A673 (cell line): Measurements from ENCODE around the gene ADAMTS14.

Experiments
- EZH2 ChIP-seq: fragments of 200-600 bp; sonication (generic); IDR thresholded peaks from 2 replicates; pipeline ENCODE4 v1.6.1; 2017; ENCODE audit warnings: borderline replicate concordance, low read depth, mild to moderate bottlenecking, mixed read lengths, antibody characterized with exemption, low read length; ENCODE audit not compliant: poor library complexity, severe bottlenecking
- TF ChIP-seq, protein P1 (sequence below): fragments of 300-800, 200-600 bp; sonication (generic); conservative IDR thresholded peaks from 2 replicates; pipeline ENCODE4 v1.5.1; 2017; ENCODE audit warnings: low read depth, mild to moderate bottlenecking, antibody characterized with exemption, low read length, moderate library complexity, mixed read lengths

DNA sequence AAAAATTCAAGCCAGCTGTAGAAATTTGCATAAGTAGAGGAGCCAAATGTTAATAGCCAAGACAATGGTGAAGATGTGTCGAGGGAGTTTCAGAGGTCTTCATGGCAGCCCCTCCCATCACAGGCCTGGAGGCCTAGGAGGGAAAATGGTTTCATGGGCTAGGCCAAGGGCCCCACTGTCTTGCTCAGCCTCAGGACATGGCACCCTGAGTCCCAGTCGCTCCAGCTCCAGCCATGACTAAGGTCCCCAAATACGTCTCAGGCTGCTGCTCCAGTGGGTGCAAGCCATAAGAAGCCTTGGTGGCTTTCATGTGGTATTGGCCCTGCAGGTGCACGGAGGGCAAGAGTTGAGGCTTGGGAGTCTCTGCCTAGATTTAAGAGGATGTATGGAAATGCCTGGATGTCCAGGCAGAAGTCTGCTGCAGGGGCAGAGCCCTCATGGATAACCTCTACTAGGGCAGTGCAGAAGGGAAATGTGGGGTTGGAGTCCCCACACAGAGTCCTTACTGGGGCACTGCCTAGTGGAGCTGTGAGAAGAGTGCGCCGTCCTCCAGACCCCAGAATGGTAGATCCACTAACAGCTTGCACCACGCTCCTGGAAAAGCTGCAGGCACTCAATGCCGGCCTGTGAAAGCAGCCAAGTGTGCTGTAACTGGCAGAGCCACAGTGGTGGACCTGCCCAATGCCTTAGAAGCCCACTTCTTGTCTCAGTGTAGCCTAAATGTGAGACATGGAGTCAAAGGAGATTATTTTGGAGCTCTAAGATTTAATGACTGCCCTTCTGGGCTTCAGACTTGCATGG, 93.7 kb downstream of the ADAMTS14 start:
- TF ChIP-seq, protein P1, sequence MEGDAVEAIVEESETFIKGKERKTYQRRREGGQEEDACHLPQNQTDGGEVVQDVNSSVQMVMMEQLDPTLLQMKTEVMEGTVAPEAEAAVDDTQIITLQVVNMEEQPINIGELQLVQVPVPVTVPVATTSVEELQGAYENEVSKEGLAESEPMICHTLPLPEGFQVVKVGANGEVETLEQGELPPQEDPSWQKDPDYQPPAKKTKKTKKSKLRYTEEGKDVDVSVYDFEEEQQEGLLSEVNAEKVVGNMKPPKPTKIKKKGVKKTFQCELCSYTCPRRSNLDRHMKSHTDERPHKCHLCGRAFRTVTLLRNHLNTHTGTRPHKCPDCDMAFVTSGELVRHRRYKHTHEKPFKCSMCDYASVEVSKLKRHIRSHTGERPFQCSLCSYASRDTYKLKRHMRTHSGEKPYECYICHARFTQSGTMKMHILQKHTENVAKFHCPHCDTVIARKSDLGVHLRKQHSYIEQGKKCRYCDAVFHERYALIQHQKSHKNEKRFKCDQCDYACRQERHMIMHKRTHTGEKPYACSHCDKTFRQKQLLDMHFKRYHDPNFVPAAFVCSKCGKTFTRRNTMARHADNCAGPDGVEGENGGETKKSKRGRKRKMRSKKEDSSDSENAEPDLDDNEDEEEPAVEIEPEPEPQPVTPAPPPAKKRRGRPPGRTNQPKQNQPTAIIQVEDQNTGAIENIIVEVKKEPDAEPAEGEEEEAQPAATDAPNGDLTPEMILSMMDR, result no peak
- no peak for TF ChIP-seq EZH2
